HG03442 (cell line): ENCODE measurements around the gene TGFB3.

Experiments
- ATAC-seq: cut with Tn5 transposase; IDR thresholded peaks from one replicate; pipeline ENCODE4 v1.9.1; 2021; ENCODE audit warnings: mild to moderate bottlenecking, moderate library complexity; ENCODE audit not compliant: unreplicated experiment

The TGFB3 gene

GRCh38 chr14:75987201-75987970 is 5.6 kb upstream of the TGFB3 start:
- no peak for ATAC-seq

- ATAC-seq = no peak
Measured at GRCh38 chr14:75986439-75986765, 4.6 kb upstream of the TGFB3 start.

GRCh38 chr14:75985618-75986438 is 4.0 kb upstream of the TGFB3 start, which contains the start of gene IFT43:
TSS of gene IFT43 (plus strand) at chr14:75985763. CDS start at chr14:75985787, 24 bp downstream.
- peak; percentile 65 for ATAC-seq

GRCh38 chr14:75984674-75985073 is 2.9 kb upstream of the TGFB3 start:
- ATAC-seq = no peak

- ATAC-seq = no peak
Measured at GRCh38 chr14:75983019-75983358, 1.2 kb upstream of the TGFB3 start.

- ATAC-seq = peak; percentile 37
Measured at GRCh38 chr14:75982266-75983018, 647 bp upstream of the TGFB3 start.

- ATAC-seq = no peak
Measured at GRCh38 chr14:75980856-75981255, 939 bp downstream of the TGFB3 start.

- ATAC-seq = no peak
Measured at GRCh38 chr14:75979648-75980565, 1.9 kb downstream of the TGFB3 start.

- ATAC-seq = no peak
Measured at GRCh38 chr14:75979071-75979571, 2.7 kb downstream of the TGFB3 start.

GRCh38 chr14:75978249-75978731 is 3.5 kb downstream of the TGFB3 start:
- no peak for ATAC-seq

GRCh38 chr14:75977582-75977943 is 4.2 kb downstream of the TGFB3 start:
- ATAC-seq = no peak

GRCh38 chr14:75976826-75977581 is 4.8 kb downstream of the TGFB3 start:
- no peak for ATAC-seq

GRCh38 chr14:75972801-75973421 is 8.9 kb downstream of the TGFB3 start:
- no peak for ATAC-seq

- ATAC-seq = no peak
Measured at GRCh38 chr14:75971509-75971908, 10.3 kb downstream of the TGFB3 start.

GRCh38 chr14:75970989-75971388 is 10.8 kb downstream of the TGFB3 start:
- ATAC-seq = no peak

- ATAC-seq = no peak
Measured at GRCh38 chr14:75969891-75970290, 11.9 kb downstream of the TGFB3 start.

GRCh38 chr14:75969126-75969525 is 12.7 kb downstream of the TGFB3 start:
- ATAC-seq = no peak

- no peak for ATAC-seq
Measured at GRCh38 chr14:75968456-75968855, 13.3 kb downstream of the TGFB3 start.

GRCh38 chr14:75967866-75968265 is 13.9 kb downstream of the TGFB3 start:
- ATAC-seq = no peak
